LNCAP (cell line): ENCODE data around the gene LSM8.

ENCODE experiments used
- TF ChIP-seq, protein P1 (sequence below): fragments of 450-650 bp; IDR thresholded peaks from 2 replicates; pipeline ENCODE4 v1.5.1; 2017; ENCODE audit warnings: mild to moderate bottlenecking

The LSM8 gene

GRCh38 chr7:118184565-118184940 is 589 bp downstream of the LSM8 start:
- TF ChIP-seq, protein P1, sequence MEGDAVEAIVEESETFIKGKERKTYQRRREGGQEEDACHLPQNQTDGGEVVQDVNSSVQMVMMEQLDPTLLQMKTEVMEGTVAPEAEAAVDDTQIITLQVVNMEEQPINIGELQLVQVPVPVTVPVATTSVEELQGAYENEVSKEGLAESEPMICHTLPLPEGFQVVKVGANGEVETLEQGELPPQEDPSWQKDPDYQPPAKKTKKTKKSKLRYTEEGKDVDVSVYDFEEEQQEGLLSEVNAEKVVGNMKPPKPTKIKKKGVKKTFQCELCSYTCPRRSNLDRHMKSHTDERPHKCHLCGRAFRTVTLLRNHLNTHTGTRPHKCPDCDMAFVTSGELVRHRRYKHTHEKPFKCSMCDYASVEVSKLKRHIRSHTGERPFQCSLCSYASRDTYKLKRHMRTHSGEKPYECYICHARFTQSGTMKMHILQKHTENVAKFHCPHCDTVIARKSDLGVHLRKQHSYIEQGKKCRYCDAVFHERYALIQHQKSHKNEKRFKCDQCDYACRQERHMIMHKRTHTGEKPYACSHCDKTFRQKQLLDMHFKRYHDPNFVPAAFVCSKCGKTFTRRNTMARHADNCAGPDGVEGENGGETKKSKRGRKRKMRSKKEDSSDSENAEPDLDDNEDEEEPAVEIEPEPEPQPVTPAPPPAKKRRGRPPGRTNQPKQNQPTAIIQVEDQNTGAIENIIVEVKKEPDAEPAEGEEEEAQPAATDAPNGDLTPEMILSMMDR: no peak

DNA sequence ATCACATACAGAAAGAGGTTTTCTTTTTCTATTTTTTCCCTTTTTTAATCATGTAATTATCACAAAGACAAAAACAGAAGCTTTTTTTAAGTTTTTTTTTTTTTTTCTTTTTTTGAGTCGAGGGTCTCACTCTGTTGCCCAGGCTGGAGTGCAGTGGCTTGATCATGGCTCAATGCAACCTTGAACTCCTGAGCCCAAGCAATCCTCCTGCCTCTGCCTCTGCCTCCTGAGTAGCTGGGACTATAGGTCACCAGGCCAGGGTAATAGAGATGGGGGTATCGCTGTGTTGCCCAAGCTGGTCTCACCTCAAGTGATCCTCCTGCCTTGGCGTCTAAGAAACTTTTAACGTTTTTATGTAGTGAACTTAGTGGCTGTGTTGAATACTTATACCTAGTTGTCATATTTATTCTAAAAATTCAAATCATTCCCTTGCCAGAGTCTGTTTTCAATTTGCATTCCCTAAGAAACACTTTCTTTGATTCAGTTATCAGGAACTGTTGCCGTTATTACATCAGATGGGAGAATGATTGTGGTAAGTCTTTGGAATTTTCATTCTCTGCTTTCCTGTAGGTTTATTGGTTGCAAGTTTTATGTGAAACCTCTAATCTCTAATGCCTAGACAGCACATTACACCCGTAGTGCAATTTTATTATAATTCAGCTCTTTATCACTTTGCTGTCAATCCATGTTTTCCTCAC is 1.3 kb downstream of the LSM8 start:
- TF ChIP-seq, protein P1: no peak

- TF ChIP-seq, protein P1: no peak
Measured at GRCh38 chr7:118186501-118186900, 2.5 kb downstream of the LSM8 start.

DNA sequence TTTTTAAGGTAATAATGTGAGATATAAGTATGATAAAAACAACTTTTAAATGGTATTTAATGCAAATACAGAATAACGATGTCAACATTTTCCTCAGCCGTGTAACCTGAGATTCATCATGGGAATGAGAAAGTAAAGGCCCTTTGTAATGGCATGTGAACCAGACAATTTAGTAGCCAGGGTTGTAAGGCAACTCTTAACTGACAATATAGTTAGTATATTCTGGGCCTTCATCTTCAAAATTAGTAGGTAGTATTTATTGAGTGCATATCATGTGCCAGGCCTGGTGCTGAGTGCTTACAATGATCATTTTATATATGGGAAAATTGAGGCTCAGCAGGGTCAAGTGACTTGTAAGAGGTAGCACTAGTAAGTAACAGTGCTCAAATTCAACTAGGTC is 10.6 kb downstream of the LSM8 start:
- TF ChIP-seq, protein P1: no peak

DNA sequence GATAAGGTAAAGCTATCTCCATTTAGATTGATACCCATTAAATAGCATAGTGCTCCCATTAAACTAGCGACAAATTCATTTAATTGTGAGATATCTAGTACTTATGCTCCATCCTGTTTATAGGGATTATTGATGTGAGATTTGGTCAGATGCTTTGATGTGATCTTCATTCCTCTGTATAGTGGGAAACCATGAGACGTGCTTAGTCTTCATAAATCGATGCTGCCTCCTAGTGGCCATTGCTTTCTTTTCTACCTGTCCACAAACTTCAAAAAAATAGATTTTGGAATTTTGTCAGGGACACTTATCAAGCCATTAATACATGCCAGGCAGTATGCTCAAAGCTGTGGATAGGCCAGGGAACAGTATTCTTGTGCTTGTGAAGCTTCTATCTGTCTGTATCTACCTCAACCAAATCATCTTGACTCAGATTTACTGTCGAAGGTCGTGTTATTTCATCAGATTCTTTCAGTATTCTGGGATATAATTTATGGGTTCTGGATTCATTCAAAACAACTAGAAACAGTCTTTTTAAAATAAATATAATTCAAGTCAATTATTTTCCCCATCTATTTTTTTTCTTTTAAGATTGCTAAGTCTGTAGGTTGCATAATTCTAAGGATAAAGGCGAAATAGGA is 12.0 kb downstream of the LSM8 start:
- TF ChIP-seq, protein P1: peak; percentile 82

- TF ChIP-seq, protein P1: no peak
Measured at GRCh38 chr7:118202061-118202460, 18.1 kb downstream of the LSM8 start.

DNA sequence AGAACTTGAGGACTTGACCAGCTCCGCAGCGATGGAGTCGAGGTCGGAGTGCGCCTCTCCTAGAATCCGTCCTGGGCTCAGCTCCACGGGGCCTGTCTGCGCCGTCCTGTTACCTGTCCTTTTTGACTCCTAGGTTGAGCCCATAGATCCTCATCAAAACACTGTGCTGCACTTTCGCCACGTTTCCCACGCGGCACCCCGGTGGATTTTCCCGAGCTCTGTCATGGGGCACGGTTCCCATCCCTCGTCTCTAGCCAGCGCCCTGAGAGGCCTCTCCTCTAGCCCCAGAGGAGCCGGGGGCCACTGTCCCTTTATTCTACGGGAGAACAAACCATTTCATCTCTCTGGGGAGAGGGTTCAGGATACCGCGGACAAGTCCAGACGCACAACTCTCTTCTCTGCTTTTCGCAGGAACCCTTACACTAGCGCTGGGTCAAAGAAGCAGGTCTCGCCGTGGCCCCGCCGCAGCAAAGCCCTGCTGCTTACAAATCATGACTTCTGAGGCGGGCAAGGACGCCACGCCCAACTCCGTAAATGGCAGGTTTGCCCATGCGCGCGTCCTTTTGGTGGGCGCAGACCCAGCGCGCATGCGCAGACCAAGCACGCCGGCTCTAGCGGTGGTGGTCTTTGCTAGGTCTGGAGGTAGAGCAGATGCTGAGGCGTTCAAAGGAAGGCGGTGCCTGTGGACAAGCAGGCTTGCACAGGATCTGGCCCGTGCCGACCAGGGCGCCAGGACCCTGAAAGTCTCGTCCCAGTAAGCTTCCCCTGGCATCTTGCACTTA is 30.3 kb downstream of the LSM8 start:
- TF ChIP-seq, protein P1: no peak
